Fibroblast of pulmonary artery (primary cell): ENCODE measurements around the gene OLAH.

Experiments used
- DNase-seq: peaks from one replicate; pipeline ENCODE4 v3.0.0-alpha.2; 2010; ENCODE audit warnings: low read depth
- H3K4me3 ChIP-seq: replicated peaks from 2 replicates; pipeline ENCODE4 v1.5.1; 2011; ENCODE audit warnings: low read depth, mild to moderate bottlenecking, control low read depth, low read length, moderate library complexity
- CTCF ChIP-seq: IDR thresholded peaks from 2 replicates; pipeline ENCODE4 v1.5.1; 2011; ENCODE audit warnings: mild to moderate bottlenecking, control low read depth, low read length, inconsistent platforms; ENCODE audit errors: missing control alignments

The OLAH gene

DNA sequence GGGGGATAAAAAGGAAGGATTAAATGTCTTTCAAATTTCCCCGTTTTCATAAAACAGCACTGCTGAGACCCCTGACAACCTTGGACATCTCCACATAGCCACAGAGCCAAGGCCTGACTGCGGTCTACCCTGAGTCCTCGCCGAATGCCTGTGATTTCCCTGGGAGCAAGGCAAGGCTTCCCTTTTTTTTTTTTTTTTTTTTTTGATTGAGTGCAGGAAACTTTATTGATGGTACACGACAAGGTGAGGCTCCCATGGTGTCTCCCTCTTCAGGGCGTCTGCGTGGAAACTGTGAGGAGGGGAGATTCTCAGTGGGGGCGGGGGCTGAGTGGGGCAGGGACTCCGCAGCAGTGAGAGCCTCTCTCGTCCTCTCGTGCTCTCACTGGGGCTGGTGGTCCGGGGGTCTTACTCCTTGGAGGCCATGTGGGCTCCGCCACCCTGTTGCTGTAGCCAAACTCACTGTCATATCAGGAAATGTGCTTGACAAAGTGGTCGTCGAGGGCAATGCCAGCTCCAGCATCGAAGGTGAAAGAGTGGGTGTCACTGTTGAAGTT lies 49.2 kb downstream of the OLAH start:
- DNase-seq, result no peak
- no peak for TF ChIP-seq CTCF

DNA sequence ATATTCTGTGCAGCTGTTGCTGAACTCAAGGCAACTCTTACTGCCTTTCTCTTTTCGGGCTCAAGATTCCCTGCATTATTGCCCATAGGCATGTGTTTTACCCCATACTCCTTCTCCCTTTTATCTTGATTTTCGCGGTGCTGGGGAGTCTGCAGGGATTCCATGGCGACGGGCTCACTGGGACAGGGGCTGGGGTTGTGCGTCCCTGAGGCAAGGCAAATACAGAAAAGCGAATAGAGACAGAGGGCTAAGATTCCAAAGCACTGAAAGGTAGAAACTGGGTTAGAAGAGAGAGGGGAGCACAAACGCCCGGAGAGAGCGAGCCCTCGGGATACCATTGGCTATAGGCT lies 52.9 kb downstream of the OLAH start:
- H3K4me3 ChIP-seq, result peak overlapping the region; percentile 95
- TF ChIP-seq CTCF, result no peak
- no peak for DNase-seq

More for the DNA sequence above, 49.2 kb downstream of the OLAH start:
- H3K4me3 ChIP-seq, result no peak overlapping the region

GRCh38 chr10:15097011-15097812 lies 53.5 kb downstream of the OLAH start, which contains the start of gene RPP38:
RPP38 (plus strand) TSS chr10:15097355; CDS start chr10:15103315, 5,960 bp downstream.
- TF ChIP-seq CTCF, result no peak
- DNase-seq, result peak; percentile 97
- peak within 1 kb of the TSS; percentile 95 for H3K4me3 ChIP-seq

DNA sequence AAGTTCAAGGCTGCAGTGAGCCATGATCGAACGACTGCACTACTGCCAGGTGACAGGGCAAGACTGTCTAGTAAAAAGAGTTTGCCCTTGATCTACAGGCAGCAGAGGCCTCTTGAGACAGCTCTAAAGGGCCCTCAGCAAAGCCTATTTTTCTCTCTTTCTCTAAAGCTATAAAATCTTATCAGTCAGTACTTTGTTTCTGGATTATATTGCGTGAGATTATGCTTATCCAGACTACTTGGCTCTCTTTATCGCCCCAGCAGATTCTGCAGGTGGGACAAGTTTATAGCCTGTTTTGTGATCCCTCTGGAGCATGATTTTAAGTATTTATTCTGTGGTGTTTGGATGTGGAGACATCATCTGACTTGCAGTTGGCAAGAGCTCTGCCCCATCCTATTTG lies 56.1 kb downstream of the OLAH start:
- H3K4me3 ChIP-seq, result no peak overlapping the region
- TF ChIP-seq CTCF, result no peak
- no peak for DNase-seq

DNA sequence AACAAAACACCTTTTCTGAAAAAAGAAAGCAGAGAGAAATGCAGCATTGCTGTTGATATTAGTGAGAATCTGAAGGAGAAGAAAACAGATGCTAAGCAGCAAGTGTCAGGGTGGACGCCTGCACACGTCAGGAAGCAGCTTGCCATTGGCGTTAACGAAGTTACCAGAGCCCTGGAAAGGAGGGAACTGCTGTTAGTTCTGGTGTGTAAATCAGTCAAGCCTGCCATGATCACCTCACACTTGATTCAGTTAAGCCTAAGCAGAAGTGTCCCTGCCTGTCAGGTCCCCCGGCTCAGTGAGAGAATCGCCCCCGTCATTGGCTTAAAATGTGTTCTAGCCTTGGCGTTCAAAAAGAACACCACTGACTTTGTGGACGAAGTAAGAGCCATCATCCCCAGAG lies 59.8 kb downstream of the OLAH start:
- H3K4me3 ChIP-seq, result no peak overlapping the region
- no peak for TF ChIP-seq CTCF
- DNase-seq, result no peak

GRCh38 chr10:15106352-15107013 lies 62.7 kb downstream of the OLAH start:
- H3K4me3 ChIP-seq, result no peak overlapping the region
- peak; percentile 95 for TF ChIP-seq CTCF
- peak; percentile 82 for DNase-seq
